Osteoblast (primary cell): Measurements from ENCODE around the gene FBXL15. TPM values are rescaled to one million over a fixed set of nuclear protein-coding genes. Genes with fewer than 3 reads are reported as not detected.

Experiments used
- DNase-seq: peaks from one replicate; pipeline ENCODE4 v3.0.0; 2011; ENCODE audit warnings: low spot score, mixed read lengths; ENCODE audit not compliant: insufficient read length; ENCODE audit errors: missing footprints
- H2AFZ ChIP-seq: 2 replicates; pipeline ENCODE4 v1.6.0; 2011; ENCODE audit warnings: mild to moderate bottlenecking, low read length
- H3K27ac ChIP-seq: 2 replicates; pipeline ENCODE4 v1.5.1; 2011; ENCODE audit warnings: mild to moderate bottlenecking, low read depth, low read length, moderate library complexity
- H3K27me3 ChIP-seq: 2 replicates; pipeline ENCODE4 v1.6.0; 2012; ENCODE audit warnings: mild to moderate bottlenecking, control low read depth, inconsistent platforms, low read length, moderate library complexity; ENCODE audit not compliant: insufficient read depth
- H3K36me3 ChIP-seq: 2 replicates; pipeline ENCODE4 v1.5.1; 2011; ENCODE audit warnings: mild to moderate bottlenecking, low read length, control low read depth, moderate library complexity; ENCODE audit not compliant: insufficient read depth
- H3K4me1 ChIP-seq: 2 replicates; pipeline ENCODE4 v1.5.1; 2011; ENCODE audit warnings: mild to moderate bottlenecking, low read length, control low read depth, moderate library complexity; ENCODE audit not compliant: insufficient read depth
- H3K4me2 ChIP-seq: 2 replicates; pipeline ENCODE4 v1.6.0; 2011; ENCODE audit warnings: mild to moderate bottlenecking, low read length; ENCODE audit not compliant: insufficient read depth
- H3K4me3 ChIP-seq: fragments of 200-600 bp; sonication (generic); 3 replicates; pipeline ENCODE4 v1.5.1; 2012; ENCODE audit warnings: mild to moderate bottlenecking, low read length, inconsistent platforms; ENCODE audit not compliant: insufficient read depth
- H3K79me2 ChIP-seq: 2 replicates; pipeline ENCODE4 v1.6.0; 2012; ENCODE audit warnings: mild to moderate bottlenecking, low read length, control low read depth, inconsistent platforms; ENCODE audit not compliant: insufficient read depth
- H3K9me3 ChIP-seq: 2 replicates; pipeline ENCODE4 v1.5.1; 2011; ENCODE audit warnings: low read depth, low read length, control low read depth
- H4K20me1 ChIP-seq: 2 replicates; pipeline ENCODE4 v1.6.0; 2012; ENCODE audit warnings: mild to moderate bottlenecking, low read length, control low read depth; ENCODE audit not compliant: insufficient read depth
- CTCF ChIP-seq: IDR thresholded peaks from 2 replicates; pipeline ENCODE4 v1.5.1; 2011; ENCODE audit warnings: mild to moderate bottlenecking, low read depth, low read length, moderate library complexity; ENCODE audit errors: extremely low read depth
- total RNA-seq: library from RNA; depleted of rRNA; stranded (reverse); fragments of >200 nt; gene quantifications from 2 replicates; pipeline ENCODE4 v1.2.3, GENCODE V29; 2012

FBXL15 gene
- 5.9 and 9.4 TPM in 2 replicates for total RNA-seq

GRCh38 chr10:102420714-102421506 is at the start of gene FBXL15:
Gene FBXL15 (plus strand): TSS chr10:102420836. CDS start chr10:102421130, 294 bp downstream.
- Histone ChIP-seq H3K79me2 (peaks cover 10% of the 10 kb centered on the region), H4K20me1 (peaks cover 8% of the 10 kb centered on the region), H3K4me3 (peak within 1 kb of the TSS; percentile 78), H3K9me3 (no peaks in the 10 kb centered on the region), H3K27me3 (peaks cover 15% of the 10 kb centered on the region), H3K4me1 (peaks cover 20% of the 10 kb centered on the region), H3K27ac (peak within 1 kb of the TSS; percentile 69), H3K4me2 (peak within 1 kb of the TSS; percentile 89), H3K36me3 (peaks cover 10% of the 10 kb centered on the region), H2AFZ (peak within 1 kb of the TSS; percentile 95)
- no peak for TF ChIP-seq CTCF
- DNase-seq = peak; percentile 100

GRCh38 chr10:102371295-102371694 is 49.3 kb upstream of the FBXL15 start:
- Histone ChIP-seq H3K27me3 (no peaks in the 10 kb centered on the region), H3K9me3 (no peaks in the 10 kb centered on the region), H3K4me2 (no peak overlapping the region), H3K4me3 (no peak overlapping the region), H3K27ac (no peak overlapping the region), H3K79me2 (no peaks in the 10 kb centered on the region), H3K4me1 (no peaks in the 10 kb centered on the region), H3K36me3 (peaks cover 88% of the 10 kb centered on the region), H2AFZ (no peak overlapping the region), H4K20me1 (peaks cover 22% of the 10 kb centered on the region)
- no peak for TF ChIP-seq CTCF
- DNase-seq = no peak

GRCh38 chr10:102375250-102375649 is 45.4 kb upstream of the FBXL15 start:
- H2AFZ ChIP-seq = no peak overlapping the region
- H3K4me3 ChIP-seq = no peak overlapping the region
- no peak overlapping the region for H3K4me2 ChIP-seq
- H4K20me1 ChIP-seq = peaks cover 10% of the 10 kb centered on the region
- H3K79me2 ChIP-seq = no peaks in the 10 kb centered on the region
- no peak overlapping the region for H3K27ac ChIP-seq
- H3K36me3 ChIP-seq = peaks cover 80% of the 10 kb centered on the region
- no peaks in the 10 kb centered on the region for H3K4me1 ChIP-seq
- no peaks in the 10 kb centered on the region for H3K27me3 ChIP-seq
- DNase-seq = no peak
- no peak for TF ChIP-seq CTCF
- no peaks in the 10 kb centered on the region for H3K9me3 ChIP-seq

GRCh38 chr10:102375867-102376266 is 44.8 kb upstream of the FBXL15 start:
- H3K9me3 ChIP-seq = no peaks in the 10 kb centered on the region
- no peak overlapping the region for H3K4me3 ChIP-seq
- H3K4me2 ChIP-seq = no peak overlapping the region
- no peak for TF ChIP-seq CTCF
- H3K27me3 ChIP-seq = no peaks in the 10 kb centered on the region
- no peak for DNase-seq
- no peak overlapping the region for H3K27ac ChIP-seq
- H2AFZ ChIP-seq = no peak overlapping the region
- no peaks in the 10 kb centered on the region for H3K79me2 ChIP-seq
- H4K20me1 ChIP-seq = peaks cover 10% of the 10 kb centered on the region
- H3K4me1 ChIP-seq = no peaks in the 10 kb centered on the region
- H3K36me3 ChIP-seq = peaks cover 80% of the 10 kb centered on the region
